DOHH2 (cell line): ENCODE data around the gene TRIM24.

ENCODE experiments used
- H3F3A ChIP-seq: fragments of 200-600 bp; sonication (generic), shearing (Covaris generic); 2 replicates; pipeline ENCODE4 v1.6.0; 2016; ENCODE audit warnings: antibody characterized with exemption, mild to moderate bottlenecking; ENCODE audit not compliant: control insufficient read depth, insufficient read depth
- H3K27ac ChIP-seq: fragments of 200-600 bp; sonication (generic); 2 replicates; pipeline ENCODE4 v1.5.1; 2014; ENCODE audit warnings: low read depth, mild to moderate bottlenecking, low read length, moderate library complexity
- H3K27me3 ChIP-seq: fragments of 200-600 bp; sonication (generic); 2 replicates; pipeline ENCODE4 v1.6.1; 2014; ENCODE audit warnings: mild to moderate bottlenecking, low read length, mixed read lengths; ENCODE audit not compliant: control insufficient read depth
- H3K36me3 ChIP-seq: fragments of 200-600 bp; sonication (generic); 2 replicates; pipeline ENCODE4 v1.6.1; 2014; ENCODE audit warnings: mild to moderate bottlenecking, low read length, moderate library complexity, mixed read lengths; ENCODE audit not compliant: control insufficient read depth
- H3K4me1 ChIP-seq: fragments of 200-600 bp; sonication (generic); 2 replicates; pipeline ENCODE4 v1.6.1; 2014; ENCODE audit warnings: mild to moderate bottlenecking, low read length, mixed read lengths; ENCODE audit not compliant: control insufficient read depth
- H3K4me2 ChIP-seq: fragments of 200-600 bp; sonication (generic); 2 replicates; pipeline ENCODE4 v1.6.0; 2014; ENCODE audit warnings: mild to moderate bottlenecking, low read length, moderate library complexity
- H3K4me3 ChIP-seq: fragments of 200-600 bp; sonication (generic); 2 replicates; pipeline ENCODE4 v1.5.1; 2014; ENCODE audit warnings: mild to moderate bottlenecking, low read length, mixed read lengths
- H3K79me2 ChIP-seq: fragments of 200-600 bp; sonication (generic); 2 replicates; pipeline ENCODE4 v1.6.1; 2014; ENCODE audit warnings: mild to moderate bottlenecking, low read length, mixed read lengths; ENCODE audit not compliant: control insufficient read depth
- H3K9me2 ChIP-seq: fragments of 200-600 bp; sonication (generic); replicated peaks from 2 replicates; pipeline ENCODE4 v1.6.1; 2014; ENCODE audit warnings: mild to moderate bottlenecking, low read length, mixed read lengths; ENCODE audit not compliant: control insufficient read depth
- H3K9me3 ChIP-seq: fragments of 200-600 bp; sonication (generic); 2 replicates; pipeline ENCODE4 v1.6.1; 2014; ENCODE audit warnings: antibody characterized with exemption, low read length, mixed read lengths; ENCODE audit not compliant: control insufficient read depth, insufficient read depth
- H4K20me1 ChIP-seq: fragments of 200-600 bp; sonication (generic); 2 replicates; pipeline ENCODE4 v1.6.0; 2014; ENCODE audit warnings: low read depth, mild to moderate bottlenecking, antibody characterized with exemption, low read length, moderate library complexity; ENCODE audit not compliant: control insufficient read depth, insufficient read depth
- EZH2phosphoT487 ChIP-seq: fragments of 200-600 bp; sonication (generic); IDR thresholded peaks from 2 replicates; pipeline ENCODE4 v1.6.1; 2017; ENCODE audit warnings: borderline replicate concordance, mild to moderate bottlenecking, antibody characterized with exemption, low read length, moderate library complexity, mixed read lengths
- TF ChIP-seq, protein P1 (sequence below): fragments of 200-600 bp; sonication (generic); IDR thresholded peaks from one replicate; pipeline ENCODE4 v1.5.1; 2014; ENCODE audit warnings: antibody characterized with exemption, mild to moderate bottlenecking, low read depth, low read length; ENCODE audit not compliant: poor library complexity, severe bottlenecking

Gene TRIM24

DNA sequence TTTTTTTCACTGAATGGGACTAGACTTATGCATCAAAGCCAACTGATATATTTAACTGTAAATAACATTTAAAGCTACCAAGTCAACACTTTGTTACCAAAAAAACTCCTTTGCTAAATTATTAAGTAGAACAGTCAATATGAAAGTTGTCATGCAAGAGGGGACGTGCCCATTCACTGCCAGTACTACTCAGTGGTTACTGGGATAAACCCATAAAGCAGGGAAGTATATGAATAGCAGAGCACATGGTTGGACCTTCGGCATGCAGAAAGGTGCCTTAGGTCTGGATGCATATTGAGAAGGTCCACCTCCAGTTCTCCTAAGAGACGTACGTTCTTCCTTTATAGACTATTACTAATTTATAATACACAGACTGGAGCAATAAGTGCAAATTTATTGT lies 121.0 kb downstream of the TRIM24 start:
- TF ChIP-seq, protein P1, sequence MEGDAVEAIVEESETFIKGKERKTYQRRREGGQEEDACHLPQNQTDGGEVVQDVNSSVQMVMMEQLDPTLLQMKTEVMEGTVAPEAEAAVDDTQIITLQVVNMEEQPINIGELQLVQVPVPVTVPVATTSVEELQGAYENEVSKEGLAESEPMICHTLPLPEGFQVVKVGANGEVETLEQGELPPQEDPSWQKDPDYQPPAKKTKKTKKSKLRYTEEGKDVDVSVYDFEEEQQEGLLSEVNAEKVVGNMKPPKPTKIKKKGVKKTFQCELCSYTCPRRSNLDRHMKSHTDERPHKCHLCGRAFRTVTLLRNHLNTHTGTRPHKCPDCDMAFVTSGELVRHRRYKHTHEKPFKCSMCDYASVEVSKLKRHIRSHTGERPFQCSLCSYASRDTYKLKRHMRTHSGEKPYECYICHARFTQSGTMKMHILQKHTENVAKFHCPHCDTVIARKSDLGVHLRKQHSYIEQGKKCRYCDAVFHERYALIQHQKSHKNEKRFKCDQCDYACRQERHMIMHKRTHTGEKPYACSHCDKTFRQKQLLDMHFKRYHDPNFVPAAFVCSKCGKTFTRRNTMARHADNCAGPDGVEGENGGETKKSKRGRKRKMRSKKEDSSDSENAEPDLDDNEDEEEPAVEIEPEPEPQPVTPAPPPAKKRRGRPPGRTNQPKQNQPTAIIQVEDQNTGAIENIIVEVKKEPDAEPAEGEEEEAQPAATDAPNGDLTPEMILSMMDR, result no peak
- no peak for TF ChIP-seq EZH2phosphoT487
- Histone ChIP-seq H3K27me3 (no peaks in the 10 kb centered on the region), H3K9me3 (no peaks in the 10 kb centered on the region), H3K36me3 (peaks cover 88% of the 10 kb centered on the region), H3K9me2 (no peaks in the 10 kb centered on the region), H3K27ac (no peak overlapping the region), H3K4me2 (no peak overlapping the region), H3K4me1 (no peaks in the 10 kb centered on the region), H4K20me1 (no peaks in the 10 kb centered on the region), H3F3A (no peaks in the 10 kb centered on the region), H3K4me3 (no peak overlapping the region), H3K79me2 (no peaks in the 10 kb centered on the region)

DNA sequence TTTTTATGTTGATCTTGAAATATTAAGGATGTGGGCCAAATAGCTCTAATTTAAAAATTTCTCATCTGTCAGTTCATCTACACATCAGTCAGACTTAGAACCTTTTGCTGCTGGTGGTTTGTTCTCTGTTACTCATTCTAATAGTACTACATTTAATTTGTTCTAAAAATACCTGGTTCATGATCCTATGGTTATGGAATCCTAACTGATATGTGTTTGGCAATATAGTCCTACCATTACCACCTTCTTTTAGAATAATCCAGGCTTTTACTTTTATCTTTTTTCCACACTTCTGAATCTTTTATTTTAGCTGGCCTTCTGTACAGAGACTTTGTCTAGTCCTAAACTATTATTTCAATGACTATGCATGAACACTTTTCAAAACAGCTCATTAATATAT lies 124.2 kb downstream of the TRIM24 start:
- no peak overlapping the region for H3K27ac ChIP-seq
- no peaks in the 10 kb centered on the region for H3F3A ChIP-seq
- no peak for TF ChIP-seq EZH2phosphoT487
- no peak overlapping the region for H3K4me3 ChIP-seq
- H3K9me3 ChIP-seq, result no peaks in the 10 kb centered on the region
- no peaks in the 10 kb centered on the region for H3K79me2 ChIP-seq
- H3K4me2 ChIP-seq, result no peak overlapping the region
- no peaks in the 10 kb centered on the region for H3K4me1 ChIP-seq
- H3K9me2 ChIP-seq, result no peaks in the 10 kb centered on the region
- H3K36me3 ChIP-seq, result peaks cover 67% of the 10 kb centered on the region
- no peaks in the 10 kb centered on the region for H4K20me1 ChIP-seq
- no peaks in the 10 kb centered on the region for H3K27me3 ChIP-seq

DNA sequence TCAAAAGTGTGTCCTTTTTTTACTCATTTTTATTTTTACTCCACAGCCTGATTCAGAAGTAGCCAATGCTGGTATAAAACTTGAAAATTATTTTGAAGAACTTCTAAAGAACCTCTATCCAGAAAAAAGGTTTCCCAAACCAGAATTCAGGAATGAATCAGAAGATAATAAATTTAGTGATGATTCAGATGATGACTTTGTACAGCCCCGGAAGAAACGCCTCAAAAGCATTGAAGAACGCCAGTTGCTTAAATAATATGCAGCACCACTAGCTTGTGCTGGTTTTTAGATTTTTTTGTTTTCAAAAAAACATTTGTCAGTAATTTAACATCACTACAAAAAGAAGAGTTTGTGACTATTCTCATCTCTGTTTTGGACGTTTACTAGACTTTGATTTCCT lies 124.6 kb downstream of the TRIM24 start:
- H3K36me3 ChIP-seq, result peaks cover 63% of the 10 kb centered on the region
- TF ChIP-seq EZH2phosphoT487, result no peak
- TF ChIP-seq, protein P1, result no peak

DNA sequence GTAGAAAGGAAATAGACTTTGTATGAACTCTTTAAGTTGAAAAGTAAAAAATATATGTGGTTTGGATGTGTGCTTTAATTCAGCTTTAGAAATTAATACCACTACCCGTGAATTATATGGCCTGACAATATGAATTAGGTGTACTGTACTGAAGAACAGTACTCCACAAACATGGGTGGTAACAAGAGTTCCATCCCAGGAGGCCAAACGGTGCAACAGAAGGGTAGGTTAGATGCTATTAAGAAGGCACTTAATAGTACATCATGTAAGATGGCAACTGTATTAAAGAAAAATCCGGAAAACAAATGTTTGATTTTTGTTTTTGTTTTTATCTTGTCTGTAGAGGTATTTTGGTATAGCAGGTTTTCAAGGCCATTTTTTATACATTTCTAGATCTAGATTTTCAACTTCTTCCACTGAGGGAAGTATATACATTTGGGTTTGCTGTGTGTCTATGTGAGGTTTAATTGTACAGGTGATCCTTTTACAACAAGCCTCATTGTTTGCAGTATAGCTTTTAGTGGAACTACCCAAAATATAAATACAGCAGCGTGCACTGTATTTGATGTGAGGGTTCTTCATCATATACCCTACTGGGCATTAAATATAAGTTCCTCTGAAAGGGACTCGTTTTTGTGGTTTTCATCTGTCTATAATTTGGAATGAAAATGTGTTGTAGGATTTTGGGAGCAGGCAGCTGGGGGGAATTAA lies 125.4 kb downstream of the TRIM24 start:
- no peak for TF ChIP-seq EZH2phosphoT487
- TF ChIP-seq, protein P1, result no peak
- Histone ChIP-seq H3K79me2 (no peaks in the 10 kb centered on the region), H3K27me3 (no peaks in the 10 kb centered on the region), H3K9me2 (no peaks in the 10 kb centered on the region), H3K9me3 (no peaks in the 10 kb centered on the region), H4K20me1 (no peaks in the 10 kb centered on the region), H3F3A (no peaks in the 10 kb centered on the region), H3K36me3 (peaks cover 55% of the 10 kb centered on the region), H3K27ac (no peak overlapping the region), H3K4me1 (no peaks in the 10 kb centered on the region), H3K4me2 (no peak overlapping the region), H3K4me3 (no peak overlapping the region)

More for the DNA sequence above, 124.6 kb downstream of the TRIM24 start:
- Histone ChIP-seq H3K79me2 (no peaks in the 10 kb centered on the region), H3K4me2 (no peak overlapping the region), H3K4me3 (no peak overlapping the region), H3K9me2 (no peaks in the 10 kb centered on the region), H4K20me1 (no peaks in the 10 kb centered on the region), H3K27me3 (no peaks in the 10 kb centered on the region), H3K27ac (no peak overlapping the region), H3K9me3 (no peaks in the 10 kb centered on the region), H3F3A (no peaks in the 10 kb centered on the region), H3K4me1 (no peaks in the 10 kb centered on the region)
